Cardiac muscle cell (in vitro differentiated cells and primary cell): ENCODE data around the gene ACTG2. TPM values are rescaled to one million over a fixed set of nuclear protein-coding genes. Genes with fewer than 3 reads are reported as not detected.
A peak's percentile ranks its signal among the peaks of the same experiment; 100 is the strongest.

Experiments
- DNase-seq, 2 donors: peaks; one replicate each; pipeline versions ENCODE4 v3.0.0 to v3.0.0-alpha.2; 2010 to 2017; ENCODE audit warnings: low read depth in 1 of 2, low spot score in 1 of 2
- H3K27ac ChIP-seq: fragments of 200-600 bp; sonication (generic); 2 replicates; pipeline ENCODE4 v1.5.1; 2016
- H3K27me3 ChIP-seq: fragments of 200-600 bp; sonication (generic); 2 replicates; pipeline ENCODE4 v1.6.0; 2016; ENCODE audit warnings: control low read depth
- H3K36me3 ChIP-seq: fragments of 200-600 bp; sonication (generic); 2 replicates; pipeline ENCODE4 v1.5.1; 2016; ENCODE audit warnings: control low read depth
- H3K4me1 ChIP-seq: fragments of 200-600 bp; sonication (generic); 2 replicates; pipeline ENCODE4 v1.8.1; 2017; ENCODE audit warnings: low read depth, mild to moderate bottlenecking, mixed run types
- H3K4me3 ChIP-seq: fragments of 200-600 bp; sonication (generic); 2 replicates; pipeline ENCODE4 v1.5.1; 2016; ENCODE audit warnings: mild to moderate bottlenecking
- H3K9me3 ChIP-seq: fragments of 200-600 bp; sonication (generic); 2 replicates; pipeline ENCODE4 v1.5.1; 2017; ENCODE audit warnings: low read depth, mild to moderate bottlenecking, control low read depth
- CTCF ChIP-seq: IDR thresholded peaks from 2 replicates; pipeline ENCODE4 v1.5.1; 2012; ENCODE audit warnings: low read depth, mild to moderate bottlenecking, low read length
- polyA plus RNA-seq: library from polyadenylated mRNA; unstranded; fragments of >200 nt; fragmentation: Nextera tagmentation; extraction: Ambion mirVana; gene quantifications from 2 replicates; pipeline ENCODE4 v1.2.1, GENCODE V29; 2016
- total RNA-seq: library from RNA; depleted of rRNA; stranded (reverse); fragments of >200 nt; gene quantifications from 2 replicates; pipeline ENCODE4 v1.2.3, GENCODE V29; 2016

ACTG2 gene
- 0.42 and 4.0 TPM in 2 replicates for total RNA-seq
- 0.55 and 6.9 TPM in 2 replicates for polyA plus RNA-seq

GRCh38 chr2:73892631-73893329 is at the start of gene ACTG2:
ACTG2 (plus strand) TSS chr2:73893008; CDS start chr2:73901312, 8,304 bp downstream.
- H3K36me3 ChIP-seq = no peaks in the 10 kb centered on the region
- no peak for DNase-seq
- no peak for TF ChIP-seq CTCF
- H3K27me3 ChIP-seq = no peaks in the 10 kb centered on the region
- no peak within 1 kb of the TSS for H3K27ac ChIP-seq
- H3K4me1 ChIP-seq = no peaks in the 10 kb centered on the region
- H3K9me3 ChIP-seq = no peaks in the 10 kb centered on the region
- H3K4me3 ChIP-seq = no peak within 1 kb of the TSS

GRCh38 chr2:73844087-73844486 is 48.7 kb upstream of the ACTG2 start:
- Histone ChIP-seq H3K36me3 (peaks cover 33% of the 10 kb centered on the region), H3K4me3 (no peak overlapping the region)
- TF ChIP-seq CTCF = no peak

DNA sequence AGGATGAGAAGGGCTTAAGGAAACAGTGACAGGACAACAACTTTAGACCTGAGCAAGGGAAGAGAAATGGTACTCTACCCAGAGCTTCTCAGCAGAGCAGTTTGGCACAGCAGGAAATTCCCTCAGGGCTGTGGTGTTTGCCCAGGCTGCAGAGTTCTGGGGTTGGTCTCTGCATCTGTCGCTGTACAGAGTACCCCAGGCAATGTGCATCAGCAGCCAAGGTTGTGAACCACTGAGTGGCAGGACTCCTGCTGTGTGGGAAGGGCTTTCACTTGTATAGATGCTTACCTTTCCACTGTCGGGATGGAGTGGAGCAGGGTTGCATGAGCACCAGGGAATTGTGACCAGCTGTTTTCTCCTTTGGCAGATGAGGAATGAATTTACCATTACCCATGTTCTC is 42.8 kb upstream of the ACTG2 start:
- Histone ChIP-seq H3K9me3 (no peaks in the 10 kb centered on the region), H3K4me3 (no peak overlapping the region), H3K4me1 (no peaks in the 10 kb centered on the region), H3K27me3 (no peaks in the 10 kb centered on the region), H3K27ac (no peak overlapping the region), H3K36me3 (peaks cover 69% of the 10 kb centered on the region)
- DNase-seq = no peak
- no peak for TF ChIP-seq CTCF

More at GRCh38 chr2:73844087-73844486, 48.7 kb upstream of the ACTG2 start:
- no peak for DNase-seq
- Histone ChIP-seq H3K4me1 (no peaks in the 10 kb centered on the region), H3K27me3 (no peaks in the 10 kb centered on the region), H3K27ac (no peak overlapping the region), H3K9me3 (no peaks in the 10 kb centered on the region)

DNA sequence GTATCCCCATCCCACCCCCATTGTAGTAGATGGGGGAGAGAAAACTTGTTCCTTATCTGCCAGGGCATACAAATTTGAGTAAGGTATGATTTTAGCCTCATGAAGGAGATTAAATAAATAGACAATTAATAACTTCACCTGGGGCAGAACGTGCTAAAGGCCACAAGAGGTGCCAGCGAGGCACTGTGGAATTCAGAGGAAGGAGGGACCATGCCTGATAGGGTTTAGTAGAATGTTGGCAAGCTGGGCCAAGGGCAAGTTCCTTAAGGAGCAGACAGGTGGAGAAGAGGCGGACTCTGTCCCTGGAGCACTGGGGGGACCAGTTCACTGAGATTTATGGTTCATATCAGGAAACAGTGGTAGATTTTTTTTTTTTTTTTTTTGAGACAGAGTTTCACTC is 41.5 kb upstream of the ACTG2 start:
- no peak overlapping the region for H3K4me3 ChIP-seq
- no peaks in the 10 kb centered on the region for H3K4me1 ChIP-seq
- H3K27ac ChIP-seq = no peak overlapping the region
- peaks cover 65% of the 10 kb centered on the region for H3K36me3 ChIP-seq
- DNase-seq = peak in 1 of 2 donors; percentile 13
- no peaks in the 10 kb centered on the region for H3K27me3 ChIP-seq
- H3K9me3 ChIP-seq = no peaks in the 10 kb centered on the region
- peak; percentile 16 for TF ChIP-seq CTCF

DNA sequence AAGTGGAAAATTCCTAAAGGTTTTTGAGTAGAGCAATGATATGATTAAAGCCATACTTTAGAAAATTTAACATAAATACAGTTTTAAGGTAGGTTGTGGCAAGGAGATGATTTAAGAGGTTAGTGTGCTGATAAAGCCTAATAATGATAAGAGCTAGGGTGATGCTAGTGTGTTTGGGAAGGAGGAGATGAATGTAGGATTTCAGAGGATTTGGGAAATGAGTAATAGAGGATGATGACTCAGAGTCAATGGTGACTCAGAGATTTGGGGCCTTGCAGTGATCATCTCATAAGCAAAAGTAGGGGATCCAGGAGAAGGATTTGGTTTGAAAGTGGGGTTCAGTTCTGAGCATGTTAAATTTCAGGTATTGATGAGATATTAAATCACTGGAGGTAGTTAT is 40.8 kb upstream of the ACTG2 start:
- Histone ChIP-seq H3K9me3 (no peaks in the 10 kb centered on the region), H3K36me3 (peaks cover 64% of the 10 kb centered on the region), H3K4me3 (no peak overlapping the region), H3K27ac (no peak overlapping the region), H3K4me1 (no peaks in the 10 kb centered on the region), H3K27me3 (no peaks in the 10 kb centered on the region)
- no peak for TF ChIP-seq CTCF
- DNase-seq = peak in 1 of 2 donors; percentile 70
